Transverse colon (tissue), 4 donors: ENCODE measurements around the gene IL1RAPL1. TPM values are rescaled to one million over a fixed set of nuclear protein-coding genes. Genes with fewer than 3 reads are reported as not detected.

Experiments used
- DNase-seq: peaks from one replicate; pipeline ENCODE4 v3.0.0-alpha.2; 2019
- H3K27ac ChIP-seq, 4 donors: fragments of 200-600 bp; sonication (generic); 2 replicates each; pipeline ENCODE4 v1.5.1; 2016 to 2018; ENCODE audit warnings: inconsistent platforms in 4 of 4
- H3K27me3 ChIP-seq: fragments of 200-600 bp; sonication (generic); 2 replicates; pipeline ENCODE4 v1.5.1; 2017; ENCODE audit warnings: inconsistent platforms
- H3K36me3 ChIP-seq, 4 donors: fragments of 200-600 bp; sonication (generic); 2 replicates each; pipeline ENCODE4 v1.5.1; 2017 to 2019; ENCODE audit warnings: inconsistent platforms in 4 of 4
- H3K4me1 ChIP-seq, 4 donors: fragments of 200-600 bp; sonication (generic); 2 replicates each; pipeline ENCODE4 v1.5.1; 2017 to 2020; ENCODE audit warnings: inconsistent platforms in 4 of 4
- H3K4me3 ChIP-seq, 4 donors: fragments of 200-600 bp; sonication (generic); 1 replicate in 1 of 4; 2 replicates in 3 of 4; pipeline versions ENCODE4 v1.5.1 to v1.6.1; 2017 to 2019; ENCODE audit warnings: inconsistent platforms in 4 of 4
- H3K9me3 ChIP-seq, 2 donors: fragments of 200-600 bp; sonication (generic); 2 replicates each; pipeline ENCODE4 v1.5.1; 2017 to 2019; ENCODE audit warnings: inconsistent platforms in 2 of 2
- CTCF ChIP-seq, 5 experiments: fragments of 200-600 bp in 3 of 5; fragments of 450-650 bp in 2 of 5; sonication (generic) in 3 of 5; IDR thresholded peaks; 1 replicate in 2 of 5; 2 replicates in 3 of 5; pipeline ENCODE4 v1.5.1; 2016 to 2017; ENCODE audit warnings: antibody characterized with exemption in 5 of 5, inconsistent platforms in 3 of 5, mild to moderate bottlenecking in 2 of 5, moderate library complexity in 1 of 5
- EP300 ChIP-seq: sonication (generic); formaldehyde crosslinking; IDR thresholded peaks from one replicate; pipeline ENCODE4 v1.6.1; 2017; ENCODE audit warnings: antibody characterized with exemption, low read depth
- POLR2A ChIP-seq: fragments of 450-650 bp; IDR thresholded peaks from one replicate; pipeline ENCODE4 v1.6.1; 2016; ENCODE audit warnings: antibody characterized with exemption, mild to moderate bottlenecking, moderate library complexity
- POLR2AphosphoS5 ChIP-seq, 3 donors: sonication (generic); formaldehyde crosslinking; IDR thresholded peaks; one replicate each; pipeline ENCODE4 v1.6.1; 2016; ENCODE audit warnings: antibody characterized with exemption in 3 of 3
- WGBS, 2 donors: methylation state at CpG; one replicate each; pipeline ENCODE4 v1.1.5; 2018; ENCODE audit warnings: low coverage in 1 of 2; 5-methylcytosine and 5-hydroxymethylcytosine counted together
- in situ Hi-C, 4 donors: fragments of 200-750 bp; cut with MboI; loops; one replicate each; pipeline versions ENCODE4 v1.15.0 to v1.15.1; 2017; ENCODE audit warnings: low sequenced_read_pairs in 3 of 4, low pct_ligation_motif_present in 1 of 4, low pct_unique_long_range_greater_than_20kb in 1 of 4
- intact Hi-C: fragments of 100-400 bp; cut with DNase I; formaldehyde crosslinking; loops from one replicate; pipeline ENCODE4 v1.15.1; 2023; ENCODE audit warnings: low total_unique reads
- total RNA-seq, 4 donors: library from RNA; depleted of rRNA; stranded (reverse); fragments of >200 nt; gene quantifications; one replicate each; pipeline ENCODE4 v1.1.0, GENCODE V29; 2016

IL1RAPL1 gene
- total RNA-seq, 4 donors from 2014 or later = 0.14 to 0.32 (median 0.20) TPM; not detected in 1

GRCh38 chrX:29535212-29536162, 948.2 kb downstream of the IL1RAPL1 start:
- no peaks in the 10 kb centered on the region for H3K9me3 ChIP-seq
- in situ Hi-C loops = no loop called here
- intact Hi-C loops = no loop called here
- H3K36me3 ChIP-seq = no peaks in the 10 kb centered on the region
- DNase-seq = no peak
- no peaks in the 10 kb centered on the region for H3K27me3 ChIP-seq
- 50 to 61% methylated on average over 1 of the region's 1 CpG for WGBS, 2 donors
- H3K4me1 ChIP-seq = no peaks in the 10 kb centered on the region
- TF ChIP-seq CTCF (IDR thresholded peaks at IDR 0.05) (no peak), POLR2A (no peak), POLR2AphosphoS5 (IDR thresholded peaks at IDR 0.05) (no peak), EP300 (no peak)
- no peak overlapping the region for H3K27ac ChIP-seq
- H3K4me3 ChIP-seq = no peak overlapping the region

GRCh38 chrX:29541038-29541437, 953.8 kb downstream of the IL1RAPL1 start:
- in situ Hi-C loops = no loop called here

GRCh38 chrX:29542152-29542551, 954.9 kb downstream of the IL1RAPL1 start:
- H3K36me3 ChIP-seq = no peaks in the 10 kb centered on the region
- no peak for DNase-seq
- TF ChIP-seq POLR2AphosphoS5 (IDR thresholded peaks at IDR 0.05) (no peak), EP300 (no peak), POLR2A (no peak), CTCF (IDR thresholded peaks at IDR 0.05) (no peak)
- H3K4me3 ChIP-seq = no peak overlapping the region
- no peaks in the 10 kb centered on the region for H3K4me1 ChIP-seq
- WGBS, 2 donors = 61% methylated on average over 1 of the region's 1 CpG; no CpG with 5 or more reads in 1 of the 2 donors
- H3K9me3 ChIP-seq = no peaks in the 10 kb centered on the region
- H3K27me3 ChIP-seq = no peaks in the 10 kb centered on the region
- intact Hi-C loops (no loop called here), in situ Hi-C loops (no loop called here)
- H3K27ac ChIP-seq = no peak overlapping the region

More at GRCh38 chrX:29541038-29541437, 953.8 kb downstream of the IL1RAPL1 start:
- H3K27ac ChIP-seq = no peak overlapping the region
- no peaks in the 10 kb centered on the region for H3K36me3 ChIP-seq
- WGBS, 2 donors = 65 to 100% methylated on average over 1 to 3 of the region's 3 CpGs
- H3K9me3 ChIP-seq = no peaks in the 10 kb centered on the region
- H3K27me3 ChIP-seq = no peaks in the 10 kb centered on the region
- no peaks in the 10 kb centered on the region for H3K4me1 ChIP-seq
- intact Hi-C loops = no loop called here
- no peak for DNase-seq
- H3K4me3 ChIP-seq = no peak overlapping the region
- TF ChIP-seq EP300 (no peak), POLR2AphosphoS5 (IDR thresholded peaks at IDR 0.05) (no peak), CTCF (IDR thresholded peaks at IDR 0.05) (no peak), POLR2A (no peak)

- Histone ChIP-seq H3K4me1 (no peaks in the 10 kb centered on the region), H3K4me3 (no peak overlapping the region), H3K27ac (no peak overlapping the region), H3K9me3 (no peaks in the 10 kb centered on the region), H3K36me3 (no peaks in the 10 kb centered on the region), H3K27me3 (no peaks in the 10 kb centered on the region)
- in situ Hi-C loops (no loop called here), intact Hi-C loops (no loop called here)
- WGBS, 2 donors = 55% methylated on average over 2 of the region's 2 CpGs; no CpG with 5 or more reads in 1 of the 2 donors
- DNase-seq = no peak
- no peak for TF ChIP-seq CTCF (IDR thresholded peaks at IDR 0.05)
- no peak for TF ChIP-seq POLR2A
- TF ChIP-seq POLR2AphosphoS5 (IDR thresholded peaks at IDR 0.05) = no peak
- no peak for TF ChIP-seq EP300
Measured at GRCh38 chrX:29545878-29546277, 958.6 kb downstream of the IL1RAPL1 start.
